ENCODE results near the gene NRG4. TPM values are rescaled to one million over a fixed set of nuclear protein-coding genes. Genes with fewer than 3 reads are reported as not detected.
"Not testable (repeated sequence)": the region's sequence is repeated elsewhere in the genome, so short reads cannot be mapped to it uniquely, and the experiment has no call there.

NRG4 gene
- total and polyA plus RNA-seq, 2 donors (not counting 3 experiments of a cell fraction or from before 2014, with no cell fraction given) = not detected

DNA sequence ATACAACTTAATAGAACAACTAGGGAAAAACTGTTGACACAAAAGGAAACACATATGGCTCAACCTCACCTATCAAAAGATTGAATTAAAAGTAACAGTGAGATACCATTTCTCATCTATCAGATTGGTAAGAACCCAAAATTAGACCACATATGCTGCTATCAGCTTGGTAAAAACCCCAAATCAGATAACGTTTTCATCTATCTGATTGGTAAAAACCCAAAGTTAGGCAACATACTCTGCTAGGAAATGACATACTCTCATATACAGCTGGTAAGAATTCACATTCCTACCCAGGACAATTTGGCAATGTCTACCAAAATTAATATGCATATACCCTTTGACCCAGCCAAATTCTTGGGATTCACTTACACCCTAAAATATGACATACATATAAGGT, 26.3 kb downstream of the NRG4 start:
- intact Hi-C loops (cut with micrococcal nuclease) = no loop called here
- no peak for FAIRE-seq
- H3K9ac ChIP-seq (replicated peaks; ENCODE audit: extremely low read depth, insufficient read depth, low read length) = no peak overlapping the region

DNA sequence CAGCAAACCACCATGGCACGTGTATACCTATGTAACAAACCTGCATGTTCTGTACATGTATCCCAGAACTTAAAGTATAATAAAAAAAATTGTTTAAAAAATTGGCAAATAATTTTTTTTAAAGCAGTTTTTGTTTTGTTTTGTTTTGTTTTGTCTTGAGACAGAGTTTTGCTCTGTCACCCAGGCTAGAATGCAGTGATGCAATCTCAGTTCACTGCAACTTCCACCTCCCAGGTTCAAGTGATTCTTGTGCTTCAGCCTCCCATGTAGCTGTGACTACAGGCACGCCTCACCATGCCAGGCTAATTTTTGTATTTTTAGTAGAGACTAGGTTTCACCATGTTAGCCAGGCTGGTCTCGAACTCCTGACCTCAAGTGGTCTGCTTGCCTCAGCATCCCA, 27.5 kb downstream of the NRG4 start:
- H3K27ac ChIP-seq (ENCODE audit: insufficient read depth, low read depth, low read length); H3K9me1 ChIP-seq (replicated peaks; ENCODE audit: control insufficient read depth, extremely low read depth, insufficient read depth, low read length); H3K79me2 ChIP-seq (ENCODE audit: control insufficient read depth, insufficient read depth, low read length); H2AFZ ChIP-seq (ENCODE audit: low read depth, low read length); H3K9ac ChIP-seq (replicated peaks; ENCODE audit: extremely low read depth, insufficient read depth, low read length); H3K4me3 ChIP-seq (replicated peaks in 1 of 3; ENCODE audit: insufficient read depth in 1 of 3, low read depth in 1 of 3, low read length in 3 of 3); BruUV-seq (replicated peaks); H3K4me2 ChIP-seq (ENCODE audit: insufficient read depth, low read length); H4K20me1 ChIP-seq (replicated peaks; ENCODE audit: control insufficient read depth, extremely low read depth, insufficient read depth, low read length); CTCF ChIA-PET; DNase-seq (ENCODE audit: low read depth, low spot score); dilution Hi-C loops (cut with MboI; ENCODE audit: extremely low pct_ligation_motif_present, low sequenced_read_pairs); FAIRE-seq; intact Hi-C loops (cut with micrococcal nuclease); H3K4me1 ChIP-seq (ENCODE audit: control insufficient read depth, extremely low read depth, insufficient read depth, low read length); H3K9me3 ChIP-seq (replicated peaks; ENCODE audit: control insufficient read depth, insufficient read depth, low read length); H3K36me3 ChIP-seq (ENCODE audit: control insufficient read depth in 2 of 2, extremely low read depth in 1 of 2, insufficient read depth in 2 of 2, low read length in 2 of 2): not testable (repeated sequence)
- POLR2A ChIA-PET = interaction anchor here (0.5 kb wide), 1 partner anchor 9 kb away, joined by 4 read pairs; no protein-coding TSS in a partner anchor
- peaks cover 9 to 11% of the 10 kb centered on the region in 2 experiments for H3K27me3 ChIP-seq (ENCODE audit: control insufficient read depth in 2 of 2, insufficient read depth in 2 of 2, low read length in 2 of 2)

More for the DNA sequence above, 26.3 kb downstream of the NRG4 start:
- Histone ChIP-seq H4K20me1 (replicated peaks; ENCODE audit: control insufficient read depth, extremely low read depth, insufficient read depth, low read length) (no peaks in the 10 kb centered on the region), H3K4me2 (ENCODE audit: insufficient read depth, low read length) (no peak overlapping the region), H3K4me3 (replicated peaks in 1 of 3; ENCODE audit: insufficient read depth in 1 of 3, low read depth in 1 of 3, low read length in 3 of 3) (no peak overlapping the region), H3K4me1 (ENCODE audit: control insufficient read depth, extremely low read depth, insufficient read depth, low read length) (no peaks in the 10 kb centered on the region), H3K79me2 (ENCODE audit: control insufficient read depth, insufficient read depth, low read length) (no peaks in the 10 kb centered on the region), H2AFZ (ENCODE audit: low read depth, low read length) (no peak overlapping the region), H3K27me3 (ENCODE audit: control insufficient read depth in 2 of 2, insufficient read depth in 2 of 2, low read length in 2 of 2) (peaks cover 6 to 7% of the 10 kb centered on the region in 2 experiments), H3K27ac (ENCODE audit: insufficient read depth, low read depth, low read length) (no peak overlapping the region), H3K36me3 (ENCODE audit: control insufficient read depth in 2 of 2, extremely low read depth in 1 of 2, insufficient read depth in 2 of 2, low read length in 2 of 2) (no peaks in the 10 kb centered on the region), H3K9me1 (replicated peaks; ENCODE audit: control insufficient read depth, extremely low read depth, insufficient read depth, low read length) (no peaks in the 10 kb centered on the region), H3K9me3 (replicated peaks; ENCODE audit: control insufficient read depth, insufficient read depth, low read length) (no peaks in the 10 kb centered on the region)
- DNase-seq (ENCODE audit: low read depth, low spot score) = no peak
- ChIA-PET CTCF (interaction anchor here (0.8 kb wide), 1 partner anchor 10 kb away, joined by 3 read pairs; no protein-coding TSS in a partner anchor), POLR2A (no interaction called here)
- dilution Hi-C loops (cut with MboI; ENCODE audit: extremely low pct_ligation_motif_present, low sequenced_read_pairs) = no loop called here
- BruUV-seq (replicated peaks) = no TSS peak
- TF ChIP-seq POLR2A (IDR thresholded peaks at IDR 0.05; ENCODE audit: low read depth, low read length) = no peak
- TF ChIP-seq EZH2 (IDR thresholded peaks at IDR 0.05; ENCODE audit: borderline replicate concordance, low read depth, low read length, severe bottlenecking) = no peak
